HepG2 (cell line): ENCODE measurements around the gene EPO. TPM values are rescaled to one million over a fixed set of nuclear protein-coding genes. Genes with fewer than 3 reads are reported as not detected.

Source experiments
- polyA plus RNA-seq, 8 experiments: library from polyadenylated mRNA; depleted of rRNA in 3 of 8; stranded (reverse) in 7 of 8; unstranded in 1 of 8; fragments of >200 nt; fragmentation: Illumina TruSeq in 4 of 8; extraction: Trizol in 4 of 8; gene quantifications; 2 replicates each; pipeline versions ENCODE4 v1.2.1 to v1.2.3, GENCODE V29; 2011 to 2016; ENCODE audit warnings: low read depth in 4 of 8, missing spikeins in 1 of 8, mixed read lengths in 1 of 8; ENCODE audit not compliant: insufficient read depth in 1 of 8
- total RNA-seq, 5 experiments: library from RNA; depleted of rRNA; stranded (reverse); fragments of >200 nt; fragmentation: Illumina TruSeq; extraction: Trizol; gene quantifications; 2 replicates each; pipeline ENCODE4 v1.2.3, GENCODE V29; 2016; ENCODE audit warnings: low read depth in 1 of 5

The EPO gene
- total and polyA plus RNA-seq, 2 of the 13 experiments (the other 11 are each of a cell fraction or from before 2014, with no cell fraction given), result 10.3 to 25.7 TPM

Other genes with a start within 250 kb of the EPO start
- gene TSC22D4, start 241.3 kb upstream of the EPO start, total RNA-seq (2016; rRNA removed; fragmentation: Illumina TruSeq; extraction: Trizol), result 6.3 and 7.7 TPM in 2 replicates
- gene TSC22D4, start 241.3 kb upstream of the EPO start, polyA plus RNA-seq (2011; rRNA removed), result 8.7 and 10.1 TPM in 2 replicates
- gene NYAP1, start 236.5 kb upstream of the EPO start, total RNA-seq (2016; rRNA removed; fragmentation: Illumina TruSeq; extraction: Trizol), result 0.15 TPM in 2 replicates
- 0.46 and 0.76 TPM in 2 replicates for gene NYAP1, start 236.5 kb upstream of the EPO start, polyA plus RNA-seq (2011; rRNA removed)
- 117 and 132 TPM in 2 replicates for gene AGFG2, start 181.3 kb upstream of the EPO start, total RNA-seq (2016; rRNA removed; fragmentation: Illumina TruSeq; extraction: Trizol)
- 125 and 127 TPM in 2 replicates for gene AGFG2, start 181.3 kb upstream of the EPO start, polyA plus RNA-seq (2011; rRNA removed)
- 0.15 TPM in 1 of 2 replicates, not detected in the other for gene SAP25, start 146.6 kb upstream of the EPO start, total RNA-seq (2016; rRNA removed; fragmentation: Illumina TruSeq; extraction: Trizol)
- gene SAP25, start 146.6 kb upstream of the EPO start, polyA plus RNA-seq (2011; rRNA removed), result 0.20 TPM in 2 replicates
- gene LRCH4, start 134.3 kb upstream of the EPO start, total RNA-seq (2016; rRNA removed; fragmentation: Illumina TruSeq; extraction: Trizol), result 2.9 and 7.0 TPM in 2 replicates
- gene LRCH4, start 134.3 kb upstream of the EPO start, polyA plus RNA-seq (2011; rRNA removed), result 9.3 and 11.1 TPM in 2 replicates
- 0.13 and 0.20 TPM in 2 replicates for gene FBXO24, start 134.1 kb upstream of the EPO start, total RNA-seq (2016; rRNA removed; fragmentation: Illumina TruSeq; extraction: Trizol)
- gene FBXO24, start 134.1 kb upstream of the EPO start, polyA plus RNA-seq (2011; rRNA removed), result 0.31 and 0.55 TPM in 2 replicates
- gene PCOLCE, start 118.1 kb upstream of the EPO start, total RNA-seq (2016; rRNA removed; fragmentation: Illumina TruSeq; extraction: Trizol), result 3.9 and 16.0 TPM in 2 replicates
- gene PCOLCE, start 118.1 kb upstream of the EPO start, polyA plus RNA-seq (2011; rRNA removed), result 5.3 and 6.9 TPM in 2 replicates
- gene MOSPD3, start 107.9 kb upstream of the EPO start, total RNA-seq (2016; rRNA removed; fragmentation: Illumina TruSeq; extraction: Trizol), result 6.1 and 7.6 TPM in 2 replicates
- 8.6 and 8.8 TPM in 2 replicates for gene MOSPD3, start 107.9 kb upstream of the EPO start, polyA plus RNA-seq (2011; rRNA removed)
- gene TFR2, start 78.9 kb upstream of the EPO start, total RNA-seq (2016; rRNA removed; fragmentation: Illumina TruSeq; extraction: Trizol), result 12.5 and 36.9 TPM in 2 replicates
- gene TFR2, start 78.9 kb upstream of the EPO start, polyA plus RNA-seq (2011; rRNA removed), result 64.2 and 122 TPM in 2 replicates
- not detected in 2 replicates for gene ACTL6B, start 64.0 kb upstream of the EPO start, total RNA-seq (2016; rRNA removed; fragmentation: Illumina TruSeq; extraction: Trizol)
- not detected in 2 replicates for gene ACTL6B, start 64.0 kb upstream of the EPO start, polyA plus RNA-seq (2011; rRNA removed)
- 48.3 and 64.3 TPM in 2 replicates for gene GNB2, start 46.7 kb upstream of the EPO start, total RNA-seq (2016; rRNA removed; fragmentation: Illumina TruSeq; extraction: Trizol)
- 67.1 and 82.0 TPM in 2 replicates for gene GNB2, start 46.7 kb upstream of the EPO start, polyA plus RNA-seq (2011; rRNA removed)
- gene GIGYF1, start 26.2 kb upstream of the EPO start, total RNA-seq (2016; rRNA removed; fragmentation: Illumina TruSeq; extraction: Trizol), result 6.4 and 16.1 TPM in 2 replicates
- gene GIGYF1, start 26.2 kb upstream of the EPO start, polyA plus RNA-seq (2011; rRNA removed), result 7.6 and 10.2 TPM in 2 replicates
- gene POP7, start 14.3 kb upstream of the EPO start, total RNA-seq (2016; rRNA removed; fragmentation: Illumina TruSeq; extraction: Trizol), result 91.1 and 91.5 TPM in 2 replicates
- 63.9 and 70.6 TPM in 2 replicates for gene POP7, start 14.3 kb upstream of the EPO start, polyA plus RNA-seq (2011; rRNA removed)
- gene ZAN, start 13.1 kb downstream of the EPO start, total RNA-seq (2016; rRNA removed; fragmentation: Illumina TruSeq; extraction: Trizol), result 0.02 and 0.08 TPM in 2 replicates
- gene ZAN, start 13.1 kb downstream of the EPO start, polyA plus RNA-seq (2011; rRNA removed), result 0.09 and 0.14 TPM in 2 replicates
- 43.7 and 69.6 TPM in 2 replicates for gene EPHB4, start 107.1 kb downstream of the EPO start, total RNA-seq (2016; rRNA removed; fragmentation: Illumina TruSeq; extraction: Trizol)
- 61.4 and 68.6 TPM in 2 replicates for gene EPHB4, start 107.1 kb downstream of the EPO start, polyA plus RNA-seq (2011; rRNA removed)
- gene SLC12A9, start 132.2 kb downstream of the EPO start, total RNA-seq (2016; rRNA removed; fragmentation: Illumina TruSeq; extraction: Trizol), result 5.4 and 16.6 TPM in 2 replicates
- 8.7 and 13.9 TPM in 2 replicates for gene SLC12A9, start 132.2 kb downstream of the EPO start, polyA plus RNA-seq (2011; rRNA removed)
- gene TRIP6, start 146.9 kb downstream of the EPO start, total RNA-seq (2016; rRNA removed; fragmentation: Illumina TruSeq; extraction: Trizol), result 0.38 TPM in 1 of 2 replicates, not detected in the other
- 0.30 and 0.34 TPM in 2 replicates for gene TRIP6, start 146.9 kb downstream of the EPO start, polyA plus RNA-seq (2011; rRNA removed)
- gene SRRT, start 154.6 kb downstream of the EPO start, total RNA-seq (2016; rRNA removed; fragmentation: Illumina TruSeq; extraction: Trizol), result 79.1 and 106 TPM in 2 replicates
- 26.2 and 30.4 TPM in 2 replicates for gene SRRT, start 154.6 kb downstream of the EPO start, polyA plus RNA-seq (2011; rRNA removed)
- 2.8 and 3.3 TPM in 2 replicates for gene UFSP1, start 169.2 kb downstream of the EPO start, total RNA-seq (2016; rRNA removed; fragmentation: Illumina TruSeq; extraction: Trizol)
- gene UFSP1, start 169.2 kb downstream of the EPO start, polyA plus RNA-seq (2011; rRNA removed), result 0.65 and 1.3 TPM in 2 replicates
- 0.18 TPM in 1 of 2 replicates, not detected in the other for gene ACHE, start 175.4 kb downstream of the EPO start, total RNA-seq (2016; rRNA removed; fragmentation: Illumina TruSeq; extraction: Trizol)
- 0.40 and 0.99 TPM in 2 replicates for gene ACHE, start 175.4 kb downstream of the EPO start, polyA plus RNA-seq (2011; rRNA removed)
- gene MUC3A, start 229.1 kb downstream of the EPO start, total RNA-seq (2016; rRNA removed; fragmentation: Illumina TruSeq; extraction: Trizol), result not detected in 2 replicates
- gene MUC3A, start 229.1 kb downstream of the EPO start, polyA plus RNA-seq (2011; rRNA removed), result 0.01 and 0.07 TPM in 2 replicates
- not detected in 2 replicates for gene MUC12, start 249.1 kb downstream of the EPO start, total RNA-seq (2016; rRNA removed; fragmentation: Illumina TruSeq; extraction: Trizol)
- gene MUC12, start 249.1 kb downstream of the EPO start, polyA plus RNA-seq (2011; rRNA removed), result not detected in 2 replicates